Activated T-cell treated with anti-CD3 and anti-CD28 coated beads for 1 hour (primary cell): Measurements from ENCODE around the gene BLOC1S4.
"Not testable (repeated sequence)": the region's sequence is repeated elsewhere in the genome, so short reads cannot be mapped to it uniquely, and the experiment has no call there.

Source experiments
- DNase-seq: peaks from one replicate; pipeline ENCODE4 v3.0.0-alpha.2; 2020; ENCODE audit warnings: low read depth

BLOC1S4 gene

GRCh38 chr4:6742507-6742906 lies 26.5 kb downstream of the BLOC1S4 start:
- no peak for DNase-seq

DNA sequence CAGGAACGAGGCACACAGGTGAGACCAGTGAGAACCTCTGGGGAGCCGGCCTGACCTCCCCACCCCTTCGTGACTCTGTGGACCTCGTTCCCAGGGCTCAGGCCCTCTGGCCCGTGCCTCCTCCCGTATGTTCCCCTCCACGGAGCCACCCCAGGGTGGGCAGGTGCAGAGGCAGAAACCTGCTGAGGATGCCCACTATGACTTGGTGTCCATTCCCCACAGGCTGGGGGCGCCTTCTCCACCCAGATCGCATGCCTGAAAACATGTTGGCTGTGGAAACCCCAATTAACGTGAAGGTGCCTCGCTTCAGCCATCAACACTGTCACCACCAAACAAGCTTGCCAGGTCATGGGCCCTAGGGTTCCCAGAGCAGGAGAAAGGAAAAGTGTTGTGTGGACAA lies 27.0 kb downstream of the BLOC1S4 start:
- no peak for DNase-seq

DNA sequence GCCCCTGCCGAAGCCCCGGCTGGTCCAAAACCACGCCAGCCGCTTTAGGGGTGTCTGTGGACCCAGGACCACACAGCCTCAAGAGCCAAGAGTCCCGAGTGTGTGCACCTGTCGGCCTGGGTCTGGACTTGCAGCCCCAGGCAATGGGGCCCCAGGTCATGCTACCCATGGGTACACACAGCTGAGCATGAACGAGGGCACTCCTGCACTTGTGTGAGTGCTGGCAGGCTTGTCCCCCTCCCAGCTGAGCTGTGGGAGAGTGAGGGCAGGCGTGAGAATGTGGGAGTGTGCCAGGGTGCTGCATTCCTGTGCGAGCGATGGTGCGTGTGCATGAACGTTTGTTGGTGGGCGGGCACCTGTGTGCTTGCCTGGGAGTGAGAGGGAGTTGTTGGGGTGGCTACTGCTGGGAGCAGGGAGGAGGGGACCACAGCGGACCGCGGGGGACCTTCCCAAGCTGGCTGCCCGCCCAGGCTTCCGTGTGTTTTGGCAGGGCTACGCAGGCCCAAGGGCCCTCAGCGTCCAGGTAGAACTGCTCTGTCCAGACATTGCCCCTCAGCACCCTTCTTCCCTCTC lies 30.8 kb downstream of the BLOC1S4 start:
- no peak for DNase-seq

DNA sequence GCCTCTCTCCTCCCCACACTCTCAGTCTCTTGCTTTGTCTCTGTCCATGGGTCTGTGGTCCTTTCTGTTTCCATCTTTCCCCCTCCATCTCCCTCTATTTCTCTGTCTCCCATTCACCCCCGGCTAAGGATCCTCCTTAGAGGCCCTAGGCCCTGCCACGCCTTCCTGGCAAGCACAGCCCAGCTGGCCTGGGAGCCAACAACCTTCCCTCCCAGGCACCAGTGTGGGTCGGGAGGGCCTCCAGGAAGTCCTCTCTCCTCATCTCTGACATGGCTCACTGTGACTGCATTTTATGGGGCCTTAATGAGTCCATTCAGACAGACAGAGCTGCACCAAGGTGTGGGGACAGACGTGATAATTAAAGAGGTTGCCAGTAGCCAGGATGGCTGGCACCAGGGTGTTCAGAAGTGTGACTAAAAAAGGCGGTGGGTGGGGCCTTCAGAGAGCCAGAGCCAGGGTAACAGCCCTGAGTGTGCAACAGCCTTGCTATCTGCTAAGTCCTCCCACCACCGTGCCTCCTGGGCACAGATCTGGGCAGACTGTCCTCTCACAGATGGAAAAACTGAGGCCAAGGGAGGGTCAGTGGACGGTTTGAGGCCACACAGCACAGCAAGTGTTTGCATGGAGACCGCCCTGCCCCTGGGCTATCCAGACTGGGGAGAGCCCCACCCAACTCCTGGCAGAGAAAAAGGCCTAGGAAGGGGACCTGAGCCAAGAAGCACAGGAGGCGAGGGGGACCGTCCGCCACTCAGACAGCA lies 31.5 kb downstream of the BLOC1S4 start:
- DNase-seq: no peak

DNA sequence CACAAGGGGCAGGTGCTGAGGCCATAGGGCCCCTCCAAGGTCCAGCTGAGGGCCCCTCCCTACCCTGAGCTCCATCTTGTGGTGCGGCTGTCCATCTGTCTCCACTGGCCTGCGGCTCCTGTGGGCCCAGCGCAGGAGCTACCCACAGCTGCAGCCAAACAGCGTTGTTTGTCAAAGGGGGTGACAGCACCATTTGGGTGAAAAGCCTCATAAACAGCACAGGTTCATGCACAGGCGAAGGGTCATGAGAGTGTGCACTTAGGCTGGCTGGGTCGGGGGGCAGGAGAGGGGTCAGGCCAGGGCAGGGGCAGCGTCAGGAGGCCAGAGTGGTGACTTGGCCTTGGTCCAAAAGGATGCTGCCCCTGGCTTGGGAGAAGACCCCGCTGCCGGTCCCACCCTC lies 32.3 kb downstream of the BLOC1S4 start:
- no peak for DNase-seq

- DNase-seq: no peak
Measured at GRCh38 chr4:6749340-6750171, 33.6 kb downstream of the BLOC1S4 start.

- no peak for DNase-seq
Measured at GRCh38 chr4:6750286-6751221, 34.6 kb downstream of the BLOC1S4 start.

DNA sequence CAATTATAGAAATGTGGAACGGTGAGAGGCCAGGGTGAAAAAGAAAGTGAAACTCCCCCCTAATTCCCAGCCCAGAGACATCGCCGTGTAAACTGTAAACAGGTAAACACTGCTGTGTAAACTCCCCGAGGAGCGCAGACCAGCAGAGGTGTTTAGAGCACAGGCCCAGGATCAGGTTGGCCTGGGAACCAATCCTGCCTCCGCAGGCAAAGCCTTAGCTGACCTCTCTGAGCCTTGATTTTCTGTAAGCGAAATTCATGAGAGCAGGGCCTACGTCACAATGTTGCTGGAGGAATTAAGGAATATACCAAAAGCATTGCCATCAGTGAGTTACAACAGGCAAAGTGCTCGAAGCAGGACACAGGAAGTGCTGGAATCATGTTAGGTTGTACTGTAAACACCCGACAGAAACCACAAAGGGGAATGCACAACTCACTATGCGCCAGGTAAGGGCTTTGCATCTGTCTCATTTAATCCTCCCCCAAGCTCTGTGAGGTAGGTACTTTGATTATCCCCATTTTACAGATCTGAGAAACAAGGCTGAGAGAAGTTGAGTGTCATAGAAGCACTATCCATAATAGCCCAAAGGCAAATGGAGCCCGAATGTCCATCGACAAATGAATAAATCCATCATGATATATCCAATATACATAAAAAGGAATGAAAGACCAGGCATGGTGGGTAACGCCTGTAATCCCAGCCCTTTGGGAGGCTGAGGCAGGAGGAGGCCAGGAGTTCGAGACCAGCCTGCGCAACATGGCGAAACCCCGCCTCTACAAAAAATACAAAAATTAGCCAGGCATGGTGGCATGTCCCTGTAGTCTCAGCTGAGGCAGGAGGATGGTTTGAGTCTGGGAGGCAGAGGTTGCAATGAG lies 35.9 kb downstream of the BLOC1S4 start:
- DNase-seq: no peak

DNA sequence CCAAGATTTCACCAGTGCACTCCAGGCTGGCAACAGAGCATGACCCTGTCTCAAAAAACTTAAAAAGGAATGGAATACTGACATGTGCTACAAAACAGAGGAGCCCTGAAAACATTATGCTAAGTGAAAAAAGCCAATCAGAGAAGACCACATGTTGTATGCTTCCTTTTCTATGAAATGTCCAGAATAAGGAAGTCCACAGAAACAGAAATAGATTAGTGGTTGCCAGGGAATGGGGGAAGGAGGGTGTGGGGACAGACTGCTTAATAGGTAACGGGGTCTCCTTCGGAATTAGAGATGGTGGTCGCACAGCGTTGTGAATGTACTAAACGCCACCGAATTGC lies 36.5 kb downstream of the BLOC1S4 start:
- no peak for DNase-seq

DNA sequence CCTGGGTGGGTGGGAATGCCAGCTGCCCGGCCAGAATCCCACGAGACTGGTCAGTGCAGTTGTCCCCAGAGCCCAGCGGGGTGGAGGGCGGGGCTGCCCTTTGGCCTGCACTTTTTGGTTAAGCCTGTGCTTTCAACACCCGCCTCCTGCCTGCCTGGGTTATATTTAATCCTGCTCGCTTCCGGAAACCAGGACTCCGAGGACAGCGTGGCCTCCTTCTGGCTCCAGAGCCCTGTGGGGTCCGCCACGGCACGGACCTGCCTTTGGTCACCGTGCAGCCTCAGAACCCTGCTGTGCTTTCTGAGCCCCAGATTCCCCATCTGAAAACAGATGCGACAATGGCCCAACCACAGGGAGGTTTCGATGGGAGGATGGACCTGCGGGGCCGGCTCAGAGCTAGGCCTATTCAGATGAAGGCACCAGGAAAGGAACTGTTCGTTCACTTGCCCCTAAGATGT lies 37.2 kb downstream of the BLOC1S4 start:
- no peak for DNase-seq

GRCh38 chr4:6753891-6754290 lies 37.9 kb downstream of the BLOC1S4 start:
- DNase-seq: no peak

DNA sequence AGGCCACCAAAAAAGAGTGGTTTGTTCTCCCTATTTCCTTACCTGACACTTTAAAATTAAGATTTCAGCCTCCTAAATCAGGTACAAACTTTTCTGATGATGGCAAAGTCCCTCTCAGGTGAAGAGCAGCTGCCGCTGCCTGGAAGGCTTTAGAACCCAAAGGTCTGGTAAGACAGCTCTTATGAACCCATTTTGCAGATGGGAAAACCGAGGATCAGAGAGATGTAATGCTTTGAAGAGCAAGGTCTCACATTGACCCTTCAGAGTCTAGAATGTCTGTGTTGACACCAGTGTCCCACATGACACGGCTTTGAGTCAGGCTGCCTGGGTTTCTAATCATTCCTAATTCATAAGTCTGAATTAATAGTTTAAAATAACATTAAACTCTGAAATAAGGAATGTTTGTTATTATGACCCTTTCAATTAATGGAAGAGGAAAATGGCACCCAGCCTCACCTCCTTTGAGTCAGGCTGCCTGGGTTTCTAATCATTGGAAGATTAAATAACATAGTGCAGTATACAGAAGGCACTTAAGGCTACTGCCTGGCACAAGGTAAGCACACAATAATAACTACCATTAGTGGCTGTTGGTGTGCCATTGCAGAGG lies 38.6 kb downstream of the BLOC1S4 start:
- no peak for DNase-seq

- DNase-seq: no peak
Measured at GRCh38 chr4:6755088-6755753, 39.2 kb downstream of the BLOC1S4 start.

DNA sequence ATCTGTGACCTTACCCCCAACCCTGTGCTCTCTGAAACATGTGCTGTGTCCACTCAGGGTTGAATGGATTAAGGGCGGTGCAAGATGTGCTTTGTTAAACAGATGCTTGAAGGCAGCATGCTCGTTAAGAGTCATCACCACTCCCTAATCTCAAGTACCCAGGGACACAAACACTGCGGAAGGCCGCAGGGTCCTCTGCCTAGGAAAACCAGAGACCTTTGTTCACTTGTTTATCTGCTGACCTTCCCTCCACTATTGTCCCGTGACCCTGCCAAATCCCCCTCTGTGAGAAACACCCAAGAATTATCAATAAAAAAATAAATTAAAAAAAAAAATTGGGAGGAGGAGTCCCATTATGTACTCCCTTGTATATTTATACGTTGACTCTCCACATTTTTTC lies 40.4 kb downstream of the BLOC1S4 start:
- DNase-seq: not testable (repeated sequence)

- DNase-seq: no peak
Measured at GRCh38 chr4:6758728-6759127, 42.8 kb downstream of the BLOC1S4 start.

GRCh38 chr4:6760865-6761264 lies 44.9 kb downstream of the BLOC1S4 start:
- DNase-seq: no peak

- DNase-seq: no peak
Measured at GRCh38 chr4:6761649-6762615, 46.0 kb downstream of the BLOC1S4 start.

DNA sequence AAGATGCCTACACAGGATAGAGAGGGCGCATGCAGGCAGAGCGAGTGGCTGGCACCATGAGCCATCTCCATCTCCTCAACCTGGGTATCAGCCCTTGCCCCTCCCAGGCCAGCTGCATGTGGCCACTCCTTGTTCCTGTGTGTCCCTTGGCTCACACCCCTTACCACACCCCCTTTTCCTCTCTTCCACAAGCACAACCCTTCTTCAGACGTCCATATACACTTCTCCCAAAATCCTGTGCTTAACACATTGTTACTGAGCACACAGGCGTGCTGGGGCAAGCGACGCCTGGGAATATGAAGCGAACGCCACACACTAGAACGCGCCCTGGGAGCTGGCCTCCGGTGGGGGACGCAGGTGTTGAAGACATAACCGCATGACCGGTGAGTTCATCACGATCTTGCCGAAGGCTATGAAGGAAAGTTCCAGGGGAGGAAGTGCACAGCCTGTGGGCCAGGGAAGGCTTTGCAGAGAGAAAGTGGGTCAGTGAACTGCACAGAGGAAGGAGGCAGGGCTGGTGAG lies 47.4 kb downstream of the BLOC1S4 start:
- no peak for DNase-seq
